Stimulated activated CD8-positive, alpha-beta memory T cell treated with anti-CD3 and anti-CD28 coated beads, Interleukin-2, amount 100 ng/mL, for 1 hour (primary cell): ENCODE measurements around the gene DIP2C.
"Not testable (repeated sequence)": the region's sequence is repeated elsewhere in the genome, so short reads cannot be mapped to it uniquely, and the experiment has no call there.

ENCODE experiments used
- DNase-seq, 2 donors: peaks; one replicate each; pipeline ENCODE4 v3.0.0-alpha.2; 2020; ENCODE audit warnings: low read depth in 2 of 2

Gene DIP2C

GRCh38 chr10:596131-596530, 93.3 kb downstream of the DIP2C start:
- not testable (repeated sequence) for DNase-seq

- DNase-seq = no peak
Observed at GRCh38 chr10:595473-595872, 94.0 kb downstream of the DIP2C start.

GRCh38 chr10:594584-595270, 94.7 kb downstream of the DIP2C start:
- no peak for DNase-seq

GRCh38 chr10:593901-594457, 95.5 kb downstream of the DIP2C start:
- DNase-seq = no peak

GRCh38 chr10:593421-593820, 96.0 kb downstream of the DIP2C start:
- DNase-seq = no peak

GRCh38 chr10:593016-593415, 96.5 kb downstream of the DIP2C start:
- DNase-seq = no peak

- no peak for DNase-seq
Observed at GRCh38 chr10:591646-592045, 97.8 kb downstream of the DIP2C start.

- DNase-seq = no peak
Observed at GRCh38 chr10:590721-591120, 98.7 kb downstream of the DIP2C start.

GRCh38 chr10:589961-590680, 99.3 kb downstream of the DIP2C start:
- DNase-seq = no peak

- DNase-seq = no peak
Observed at GRCh38 chr10:588246-589165, 101.0 kb downstream of the DIP2C start.

GRCh38 chr10:586716-587115, 102.8 kb downstream of the DIP2C start:
- no peak for DNase-seq

- DNase-seq = no peak
Observed at GRCh38 chr10:586151-586550, 103.3 kb downstream of the DIP2C start.

GRCh38 chr10:585502-585901, 104.0 kb downstream of the DIP2C start:
- DNase-seq = no peak

- not testable (repeated sequence) for DNase-seq
Observed at GRCh38 chr10:584497-585290, 104.8 kb downstream of the DIP2C start.

- DNase-seq = no peak
Observed at GRCh38 chr10:583433-583832, 106.0 kb downstream of the DIP2C start.

GRCh38 chr10:581776-582330, 107.6 kb downstream of the DIP2C start:
- DNase-seq = no peak

GRCh38 chr10:580778-581177, 108.7 kb downstream of the DIP2C start:
- no peak for DNase-seq

- no peak for DNase-seq
Observed at GRCh38 chr10:576130-576465, 113.4 kb downstream of the DIP2C start.

GRCh38 chr10:575402-576129, 113.9 kb downstream of the DIP2C start:
- no peak for DNase-seq

- DNase-seq = no peak
Observed at GRCh38 chr10:572696-573095, 116.8 kb downstream of the DIP2C start.
